ENCODE measurements around the gene GPI. TPM values are rescaled to one million over a fixed set of nuclear protein-coding genes. Genes with fewer than 3 reads are reported as not detected.

The GPI gene
- total RNA-seq, 1 experiment from 2014 or later: 370 TPM

DNA sequence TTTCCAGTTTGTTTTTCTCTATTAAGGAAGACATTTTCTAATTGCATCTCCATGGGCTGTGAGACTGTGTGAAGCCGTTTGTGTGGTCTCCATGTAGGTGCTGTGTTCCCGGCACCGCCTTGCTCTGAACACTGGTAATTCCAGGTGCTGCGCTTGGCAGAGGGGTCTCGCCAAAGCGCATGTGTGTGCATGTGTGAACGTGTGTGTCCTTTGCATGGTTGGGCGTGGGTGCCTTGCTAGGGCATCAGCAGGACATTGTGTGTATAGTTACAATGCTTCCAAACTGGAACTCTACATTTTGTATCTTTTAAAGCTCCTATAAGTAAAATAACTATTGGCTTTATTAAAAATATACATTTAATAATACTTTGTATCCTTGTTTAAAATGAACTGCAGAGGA is 9.8 kb upstream of the GPI start:
- ATAC-seq (no peak), DNase-seq (ENCODE audit: low read depth, low spot score) (no peak)
- in situ Hi-C loops (cut with HindIII; ENCODE audit: low pct_unique_long_range_greater_than_20kb, low sequenced_read_pairs): no loop called here
- Histone ChIP-seq H3K4me1 (ENCODE audit: control insufficient read depth, insufficient read depth, low read length) (peaks cover 13% of the 10 kb centered on the region), H3K27ac (ENCODE audit: low read length) (no peak overlapping the region), H3K4me3 (ENCODE audit: low read depth in 2 of 2, low read length in 2 of 2) (no peak overlapping the region), H3K36me3 (ENCODE audit: control insufficient read depth, insufficient read depth, low read length) (no peaks in the 10 kb centered on the region), H3K27me3 (ENCODE audit: control insufficient read depth, insufficient read depth, low read length) (no peaks in the 10 kb centered on the region), H3K9me3 (ENCODE audit: control insufficient read depth, insufficient read depth, low read depth, low read length) (no peaks in the 10 kb centered on the region)
- intact Hi-C loops (cut with micrococcal nuclease; ENCODE audit: unreplicated experiment): no loop called here
- no TSS peak for BruUV-seq (replicated peaks)
- POLR2A ChIA-PET: no interaction called here
- CTCF ChIA-PET: no interaction called here
- TF ChIP-seq, protein P1, sequence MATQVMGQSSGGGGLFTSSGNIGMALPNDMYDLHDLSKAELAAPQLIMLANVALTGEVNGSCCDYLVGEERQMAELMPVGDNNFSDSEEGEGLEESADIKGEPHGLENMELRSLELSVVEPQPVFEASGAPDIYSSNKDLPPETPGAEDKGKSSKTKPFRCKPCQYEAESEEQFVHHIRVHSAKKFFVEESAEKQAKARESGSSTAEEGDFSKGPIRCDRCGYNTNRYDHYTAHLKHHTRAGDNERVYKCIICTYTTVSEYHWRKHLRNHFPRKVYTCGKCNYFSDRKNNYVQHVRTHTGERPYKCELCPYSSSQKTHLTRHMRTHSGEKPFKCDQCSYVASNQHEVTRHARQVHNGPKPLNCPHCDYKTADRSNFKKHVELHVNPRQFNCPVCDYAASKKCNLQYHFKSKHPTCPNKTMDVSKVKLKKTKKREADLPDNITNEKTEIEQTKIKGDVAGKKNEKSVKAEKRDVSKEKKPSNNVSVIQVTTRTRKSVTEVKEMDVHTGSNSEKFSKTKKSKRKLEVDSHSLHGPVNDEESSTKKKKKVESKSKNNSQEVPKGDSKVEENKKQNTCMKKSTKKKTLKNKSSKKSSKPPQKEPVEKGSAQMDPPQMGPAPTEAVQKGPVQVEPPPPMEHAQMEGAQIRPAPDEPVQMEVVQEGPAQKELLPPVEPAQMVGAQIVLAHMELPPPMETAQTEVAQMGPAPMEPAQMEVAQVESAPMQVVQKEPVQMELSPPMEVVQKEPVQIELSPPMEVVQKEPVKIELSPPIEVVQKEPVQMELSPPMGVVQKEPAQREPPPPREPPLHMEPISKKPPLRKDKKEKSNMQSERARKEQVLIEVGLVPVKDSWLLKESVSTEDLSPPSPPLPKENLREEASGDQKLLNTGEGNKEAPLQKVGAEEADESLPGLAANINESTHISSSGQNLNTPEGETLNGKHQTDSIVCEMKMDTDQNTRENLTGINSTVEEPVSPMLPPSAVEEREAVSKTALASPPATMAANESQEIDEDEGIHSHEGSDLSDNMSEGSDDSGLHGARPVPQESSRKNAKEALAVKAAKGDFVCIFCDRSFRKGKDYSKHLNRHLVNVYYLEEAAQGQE (IDR thresholded peaks at IDR 0.05; ENCODE audit: insufficient read depth in 1 of 2, low read depth in 2 of 2, low read length in 1 of 2): no peak
- no peak for TF ChIP-seq TCF7L2 (IDR thresholded peaks at IDR 0.05; ENCODE audit: low read depth, low read length)
- TF ChIP-seq, protein P2, sequence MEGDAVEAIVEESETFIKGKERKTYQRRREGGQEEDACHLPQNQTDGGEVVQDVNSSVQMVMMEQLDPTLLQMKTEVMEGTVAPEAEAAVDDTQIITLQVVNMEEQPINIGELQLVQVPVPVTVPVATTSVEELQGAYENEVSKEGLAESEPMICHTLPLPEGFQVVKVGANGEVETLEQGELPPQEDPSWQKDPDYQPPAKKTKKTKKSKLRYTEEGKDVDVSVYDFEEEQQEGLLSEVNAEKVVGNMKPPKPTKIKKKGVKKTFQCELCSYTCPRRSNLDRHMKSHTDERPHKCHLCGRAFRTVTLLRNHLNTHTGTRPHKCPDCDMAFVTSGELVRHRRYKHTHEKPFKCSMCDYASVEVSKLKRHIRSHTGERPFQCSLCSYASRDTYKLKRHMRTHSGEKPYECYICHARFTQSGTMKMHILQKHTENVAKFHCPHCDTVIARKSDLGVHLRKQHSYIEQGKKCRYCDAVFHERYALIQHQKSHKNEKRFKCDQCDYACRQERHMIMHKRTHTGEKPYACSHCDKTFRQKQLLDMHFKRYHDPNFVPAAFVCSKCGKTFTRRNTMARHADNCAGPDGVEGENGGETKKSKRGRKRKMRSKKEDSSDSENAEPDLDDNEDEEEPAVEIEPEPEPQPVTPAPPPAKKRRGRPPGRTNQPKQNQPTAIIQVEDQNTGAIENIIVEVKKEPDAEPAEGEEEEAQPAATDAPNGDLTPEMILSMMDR (IDR thresholded peaks at IDR 0.05): no peak
- TF ChIP-seq SIN3A (IDR thresholded peaks at IDR 0.05; ENCODE audit: borderline replicate concordance, insufficient read depth, low read depth, low read length): no peak
- TF ChIP-seq POLR2AphosphoS5 (IDR thresholded peaks at IDR 0.05; ENCODE audit: low read depth, low read length): no peak

DNA sequence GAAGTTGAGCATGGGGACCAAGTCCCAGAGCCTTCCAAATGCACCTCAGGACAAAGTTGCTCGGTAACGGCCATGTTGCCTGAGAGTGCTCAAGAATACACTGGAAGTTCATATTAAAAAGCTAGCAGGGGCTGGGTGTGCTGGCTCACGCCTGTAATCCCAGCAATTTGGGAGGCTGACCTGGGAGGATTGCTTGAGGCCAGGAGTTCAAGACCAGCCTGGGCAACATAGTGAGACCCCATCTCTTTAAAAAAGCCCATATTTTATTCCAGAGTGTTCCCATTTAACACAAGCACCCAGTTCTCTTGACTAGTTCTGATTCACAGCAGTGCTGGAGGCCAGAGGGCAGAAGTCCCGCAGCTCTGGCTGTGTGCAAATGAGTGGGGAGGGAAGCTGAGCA is 8.1 kb upstream of the GPI start:
- POLR2A ChIA-PET: no interaction called here
- no TSS peak for BruUV-seq (replicated peaks)
- intact Hi-C loops (cut with micrococcal nuclease; ENCODE audit: unreplicated experiment): no loop called here

More for the DNA sequence above, 8.1 kb upstream of the GPI start:
- Histone ChIP-seq H3K36me3 (ENCODE audit: control insufficient read depth, insufficient read depth, low read length) (no peaks in the 10 kb centered on the region), H3K9me3 (ENCODE audit: control insufficient read depth, insufficient read depth, low read depth, low read length) (no peaks in the 10 kb centered on the region), H3K4me3 (ENCODE audit: low read depth in 2 of 2, low read length in 2 of 2) (no peak overlapping the region), H3K27me3 (ENCODE audit: control insufficient read depth, insufficient read depth, low read length) (no peaks in the 10 kb centered on the region), H3K4me1 (ENCODE audit: control insufficient read depth, insufficient read depth, low read length) (peaks cover 13% of the 10 kb centered on the region), H3K27ac (ENCODE audit: low read length) (no peak overlapping the region)
- TF ChIP-seq TCF7L2 (IDR thresholded peaks at IDR 0.05; ENCODE audit: low read depth, low read length) (no peak), POLR2AphosphoS5 (IDR thresholded peaks at IDR 0.05; ENCODE audit: low read depth, low read length) (no peak), SIN3A (IDR thresholded peaks at IDR 0.05; ENCODE audit: borderline replicate concordance, insufficient read depth, low read depth, low read length) (no peak)
- TF ChIP-seq, protein P1 (IDR thresholded peaks at IDR 0.05; ENCODE audit: insufficient read depth in 1 of 2, low read depth in 2 of 2, low read length in 1 of 2): no peak
- TF ChIP-seq, protein P2 (IDR thresholded peaks at IDR 0.05): no peak
- no peak for DNase-seq (ENCODE audit: low read depth, low spot score)
- in situ Hi-C loops (cut with HindIII; ENCODE audit: low pct_unique_long_range_greater_than_20kb, low sequenced_read_pairs): no loop called here
- no peak for ATAC-seq
- CTCF ChIA-PET: no interaction called here

All from Panc1 (cell line).